Small intestine (tissue), 7 donors: ENCODE data around the gene DPP4. TPM values are rescaled to one million over a fixed set of nuclear protein-coding genes. Genes with fewer than 3 reads are reported as not detected.

Experiments used
- DNase-seq, 2 donors: peaks; one replicate each; pipeline versions ENCODE4 v3.0.0 to v3.0.0-alpha.2; 2013
- FAIRE-seq: peaks from 2 replicates; lab custom pipeline; 2012; peaks lifted over from hg19 to GRCh38; lab: Jason Lieb, UNC
- H3K27ac ChIP-seq, 3 donors: one replicate each; pipeline ENCODE4 v1.5.1; 2013; ENCODE audit warnings: low read length in 2 of 3, mild to moderate bottlenecking in 2 of 3, control low read depth in 1 of 3, inconsistent platforms in 1 of 3, low read depth in 1 of 3, moderate library complexity in 1 of 3
- H3K27me3 ChIP-seq, 3 donors: one replicate each; pipeline ENCODE4 v1.6.1; 2013; ENCODE audit warnings: low read length in 3 of 3, inconsistent platforms in 1 of 3; ENCODE audit not compliant: control insufficient read depth in 3 of 3, insufficient read depth in 3 of 3
- H3K36me3 ChIP-seq, 3 donors: one replicate each; pipeline ENCODE4 v1.6.1; 2013; ENCODE audit warnings: low read length in 3 of 3, inconsistent platforms in 1 of 3, low read depth in 1 of 3, mild to moderate bottlenecking in 1 of 3, moderate library complexity in 1 of 3; ENCODE audit not compliant: control insufficient read depth in 3 of 3, insufficient read depth in 2 of 3
- H3K4me1 ChIP-seq, 3 donors: one replicate each; pipeline ENCODE4 v1.6.1; 2013; ENCODE audit warnings: low read length in 2 of 3, inconsistent platforms in 1 of 3, low read depth in 1 of 3, mild to moderate bottlenecking in 1 of 3, moderate library complexity in 1 of 3; ENCODE audit not compliant: control insufficient read depth in 3 of 3, insufficient read depth in 2 of 3
- H3K4me3 ChIP-seq, 3 donors: one replicate each; pipeline ENCODE4 v1.5.1; 2013; ENCODE audit warnings: low read length in 3 of 3, control low read depth in 1 of 3, inconsistent platforms in 1 of 3, low read depth in 1 of 3, mild to moderate bottlenecking in 1 of 3, moderate library complexity in 1 of 3
- H3K9me3 ChIP-seq, 2 donors: one replicate each; pipeline ENCODE4 v1.6.1; 2013; ENCODE audit warnings: low read depth in 1 of 2, low read length in 1 of 2; ENCODE audit not compliant: control insufficient read depth in 2 of 2, insufficient read depth in 1 of 2
- WGBS, 3 donors: extraction: QIAGEN DNeasy Blood & Tissue Kit; methylation state at CpG; one replicate each; pipeline ENCODE4 v1.1.7; 2013; 5-methylcytosine and 5-hydroxymethylcytosine counted together
- polyA plus RNA-seq, 4 donors: library from polyadenylated mRNA; stranded (reverse) in 3 of 4; unstranded in 1 of 4; fragments of 200-250 nt in 3 of 4; fragments of 120-200 nt in 1 of 4; gene quantifications; one replicate each; pipeline versions ENCODE4 v1.2.1 to v1.2.3, GENCODE V29; 2013
- donor health status: healthy with polysubstance abuse.
- donor health status: control.
- donor health status: control.
- donor health status: Bipolar disorder and iron deficiency.
- donor health status: healthy.

Gene DPP4
- polyA plus RNA-seq, 4 donors: 35.8 to 253 (median 52.0) TPM

GRCh38 chr2:162079514-162079913, 5.5 kb upstream of the DPP4 start:
- peaks cover 3 to 24% (median 6%) of the 10 kb centered on the region in 3 donors for H3K4me1 ChIP-seq
- no peak for FAIRE-seq
- no peak overlapping the region for H3K27ac ChIP-seq
- H3K9me3 ChIP-seq: peaks cover 0 to 26% of the 10 kb centered on the region in 2 donors
- 76 to 92% (median 82%) methylated on average over 2 of the region's 2 CpGs for WGBS, 3 donors
- no peaks in the 10 kb centered on the region for H3K27me3 ChIP-seq
- peaks cover 0 to 2% (median 0%) of the 10 kb centered on the region in 3 donors for H3K36me3 ChIP-seq
- H3K4me3 ChIP-seq: no peak overlapping the region
- no peak for DNase-seq

DNA sequence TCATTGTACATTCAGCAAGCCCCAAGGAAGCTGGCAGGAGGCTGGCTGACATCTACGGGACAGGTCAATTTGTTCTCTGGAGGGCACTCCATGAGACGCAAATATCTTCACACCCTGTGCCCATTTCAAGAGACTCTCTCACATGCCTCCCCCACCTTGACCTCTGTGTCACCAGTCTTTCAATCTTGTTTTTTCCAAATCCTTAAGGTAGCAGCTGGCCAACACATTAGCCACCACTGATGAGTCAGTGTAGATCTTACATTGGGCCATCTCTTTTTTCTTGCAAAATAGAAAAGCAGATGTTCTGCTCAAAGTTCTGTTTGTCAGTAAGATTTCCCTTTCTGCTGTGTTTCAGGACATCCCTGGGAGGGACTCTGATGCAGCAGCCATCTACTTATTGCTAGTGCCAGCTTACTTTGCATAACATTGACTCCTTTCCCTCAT, 1.7 kb upstream of the DPP4 start:
- peaks cover 5 to 36% (median 6%) of the 10 kb centered on the region in 3 donors for H3K4me1 ChIP-seq
- 93 to 95% (median 94%) methylated on average over 2 of the region's 2 CpGs for WGBS, 3 donors
- peaks cover 0 to 2% (median 0%) of the 10 kb centered on the region in 3 donors for H3K36me3 ChIP-seq
- H3K27ac ChIP-seq: no peak overlapping the region
- DNase-seq (no peak), FAIRE-seq (no peak)
- H3K4me3 ChIP-seq: no peak overlapping the region
- peaks cover 0 to 26% of the 10 kb centered on the region in 2 donors for H3K9me3 ChIP-seq
- no peaks in the 10 kb centered on the region for H3K27me3 ChIP-seq

DNA sequence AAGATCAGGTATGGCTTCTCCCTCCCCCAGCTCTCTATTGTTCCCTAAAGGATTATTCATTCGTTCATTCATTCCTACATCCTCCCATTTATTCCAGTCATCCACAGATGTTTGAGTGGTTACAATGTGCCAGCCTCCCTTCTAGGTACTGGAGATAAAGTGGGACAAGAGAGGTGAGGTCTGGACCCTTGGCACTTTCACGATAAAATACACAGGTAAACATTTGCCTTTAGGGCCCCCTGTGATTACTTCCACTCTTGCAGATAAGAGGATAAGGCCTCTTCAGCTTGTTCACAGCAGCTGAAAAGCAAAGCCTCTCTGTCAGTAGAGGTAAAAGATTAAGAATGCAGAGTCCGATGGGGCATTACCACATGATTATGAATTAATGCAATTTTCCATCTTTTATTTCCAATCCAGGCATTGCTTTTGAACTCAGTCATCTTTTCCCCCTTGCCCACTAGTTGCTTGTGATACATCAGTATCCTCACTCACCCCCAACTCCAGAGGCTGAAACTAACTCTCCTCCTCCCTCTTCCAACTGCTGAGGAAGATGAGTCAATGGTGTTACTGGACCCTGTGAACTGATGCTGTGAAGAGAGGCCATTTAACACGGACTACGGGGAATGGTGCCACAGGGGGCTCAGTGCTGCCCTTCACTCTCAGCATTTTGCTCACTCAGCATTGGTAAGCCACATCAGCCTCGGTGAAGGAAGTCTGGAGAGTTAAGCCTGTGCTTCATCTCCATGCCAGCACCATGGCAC, 1.1 kb upstream of the DPP4 start:
- 47 to 71% (median 60%) methylated on average over 6 of the region's 6 CpGs for WGBS, 3 donors
- peaks cover 5 to 41% (median 6%) of the 10 kb centered on the region in 3 donors for H3K4me1 ChIP-seq
- FAIRE-seq (no peak), DNase-seq (no peak)
- no peaks in the 10 kb centered on the region for H3K27me3 ChIP-seq
- H3K9me3 ChIP-seq: peaks cover 0 to 26% of the 10 kb centered on the region in 2 donors
- H3K27ac ChIP-seq: peak overlapping the region in 1 of 3 donors; percentile 73
- peaks cover 0 to 2% (median 0%) of the 10 kb centered on the region in 3 donors for H3K36me3 ChIP-seq
- no peak overlapping the region for H3K4me3 ChIP-seq

DNA sequence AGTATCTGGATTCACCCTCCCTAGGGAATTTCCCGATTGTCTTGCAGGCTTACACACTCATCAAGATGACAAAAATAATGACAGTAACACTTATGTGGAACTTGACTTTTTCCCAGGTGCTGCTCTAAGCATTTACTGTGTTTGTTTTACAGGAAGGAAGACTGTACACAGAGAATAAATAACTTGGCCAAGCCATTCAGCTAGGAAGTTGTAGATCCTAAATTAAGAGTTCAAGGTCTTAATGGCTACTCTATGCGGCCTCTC, 549 bp upstream of the DPP4 start:
- no peaks in the 10 kb centered on the region for H3K27me3 ChIP-seq
- DNase-seq (no peak), FAIRE-seq (no peak)
- 7 to 30% (median 19%) methylated on average over 2 of the region's 2 CpGs for WGBS, 3 donors
- peaks cover 5 to 43% (median 6%) of the 10 kb centered on the region in 3 donors for H3K4me1 ChIP-seq
- H3K4me3 ChIP-seq: peak overlapping the region in 2 of 3 donors; percentile 73 to 89
- peak overlapping the region in 2 of 3 donors; percentile 63 to 73 for H3K27ac ChIP-seq
- peaks cover 0 to 22% of the 10 kb centered on the region in 2 donors for H3K9me3 ChIP-seq
- H3K36me3 ChIP-seq: peaks cover 0 to 2% (median 0%) of the 10 kb centered on the region in 3 donors

DNA sequence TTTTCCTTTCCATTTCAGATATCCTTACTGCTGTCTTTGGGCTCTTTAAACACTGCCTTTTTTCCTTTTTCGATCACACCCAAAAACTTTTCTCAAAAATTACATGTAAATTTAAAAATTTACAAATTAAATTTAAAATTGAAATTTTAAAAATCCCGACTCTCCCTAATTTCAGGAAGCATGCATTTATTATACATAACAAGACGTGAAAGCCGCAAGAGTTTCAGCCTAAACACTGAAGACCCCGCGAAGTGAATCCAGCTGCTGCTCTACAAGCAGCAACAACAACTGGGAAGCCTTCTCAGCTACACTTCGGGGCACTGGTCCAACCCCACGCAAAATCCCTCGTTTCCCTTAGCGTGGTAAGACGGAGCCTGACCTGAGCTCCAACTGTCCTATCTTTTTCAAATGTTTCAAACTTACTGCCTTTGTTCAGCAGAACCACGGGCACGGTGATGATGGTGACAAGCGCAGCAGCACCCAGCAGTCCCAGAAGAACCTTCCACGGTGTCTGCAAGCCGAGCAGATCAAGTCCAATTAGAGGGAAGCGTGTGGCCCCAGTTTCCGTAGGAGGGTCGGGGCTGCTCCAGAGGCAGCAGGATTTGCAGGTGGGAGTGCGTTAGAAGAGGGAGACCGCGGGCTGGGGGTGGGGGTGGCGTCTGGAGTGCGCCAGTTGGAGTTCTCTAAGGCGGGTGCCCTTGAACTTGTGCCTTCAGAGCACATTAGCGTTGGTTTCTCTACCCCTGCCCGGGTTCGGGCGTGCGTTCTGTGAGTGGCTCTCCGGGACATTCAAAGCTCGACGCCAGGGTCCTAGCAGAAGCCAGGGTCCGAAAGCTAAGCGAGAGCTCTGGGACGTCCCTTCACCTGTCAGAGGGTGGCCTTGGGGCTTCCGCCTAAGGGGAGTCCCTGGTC, 783 bp downstream of the DPP4 start:
- Histone ChIP-seq H3K4me1 (peaks cover 6 to 53% (median 8%) of the 10 kb centered on the region in 3 donors), H3K36me3 (peaks cover 0 to 2% (median 0%) of the 10 kb centered on the region in 3 donors), H3K27ac (peak overlapping the region; percentile 51 to 93 (median 63)), H3K27me3 (no peaks in the 10 kb centered on the region), H3K4me3 (peak overlapping the region; percentile 38 to 89 (median 73)), H3K9me3 (peaks cover 0 to 9% of the 10 kb centered on the region in 2 donors)
- no peak for FAIRE-seq
- DNase-seq: peak; percentile 52 to 67
- WGBS, 3 donors: 3 to 12% (median 9%) methylated on average over 34 to 37 of the region's 37 CpGs

GRCh38 chr2:162072181-162072702, 1.8 kb downstream of the DPP4 start:
- FAIRE-seq: no peak
- Histone ChIP-seq H3K27ac (peak overlapping the region in 2 of 3 donors; percentile 20 to 93), H3K4me3 (peak overlapping the region in 2 of 3 donors; percentile 73 to 89), H3K27me3 (no peaks in the 10 kb centered on the region), H3K9me3 (no peaks in the 10 kb centered on the region), H3K4me1 (peaks cover 6 to 59% (median 8%) of the 10 kb centered on the region in 3 donors), H3K36me3 (no peaks in the 10 kb centered on the region)
- peak; percentile 61 to 67 for DNase-seq

DNA sequence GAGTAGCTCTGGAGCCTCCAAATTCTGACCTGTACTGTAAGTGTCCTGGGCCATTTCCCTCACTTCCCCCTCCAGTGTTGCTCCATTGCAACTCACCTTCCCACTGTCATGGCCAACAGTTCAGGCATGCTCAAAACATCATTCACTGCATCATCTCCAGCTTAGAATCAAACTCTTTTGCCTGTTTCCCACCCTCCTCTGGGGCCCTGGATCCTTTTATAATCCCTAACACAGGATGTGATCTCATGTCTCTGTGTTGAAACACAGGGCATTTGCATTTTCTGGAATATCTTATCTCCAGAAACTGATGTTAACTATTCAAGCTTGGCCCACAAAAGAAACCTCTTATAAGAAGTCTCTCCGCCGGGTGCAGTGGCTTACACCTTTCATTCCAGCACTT, 3.0 kb downstream of the DPP4 start:
- DNase-seq (no peak), FAIRE-seq (no peak)
- peaks cover 10 to 70% (median 12%) of the 10 kb centered on the region in 3 donors for H3K4me1 ChIP-seq
- H3K27me3 ChIP-seq: no peaks in the 10 kb centered on the region
- H3K27ac ChIP-seq: peak overlapping the region in 1 of 3 donors; percentile 93
- peak overlapping the region in 1 of 3 donors; percentile 3 for H3K4me3 ChIP-seq
- no peaks in the 10 kb centered on the region for H3K36me3 ChIP-seq
- H3K9me3 ChIP-seq: no peaks in the 10 kb centered on the region
- 88 to 89% (median 89%) methylated on average over 2 of the region's 2 CpGs for WGBS, 3 donors
